ENCODE data around the gene AUTS2.
A peak's percentile ranks its signal among the peaks of the same experiment; 100 is the strongest.

AUTS2 gene

GRCh38 chr7:69661342-69661741, 63.1 kb downstream of the AUTS2 start:
- DNase-seq, result no peak

GRCh38 chr7:69663911-69664832, 65.9 kb downstream of the AUTS2 start:
- no peak for DNase-seq

GRCh38 chr7:69665369-69665768, 67.1 kb downstream of the AUTS2 start:
- DNase-seq, result no peak

GRCh38 chr7:69668339-69668870, 70.1 kb downstream of the AUTS2 start:
- no peak for DNase-seq

- no peak for DNase-seq
These were observed 72.4 kb downstream of the AUTS2 start for GRCh38 chr7:69670701-69671100.

GRCh38 chr7:69673074-69673473, 74.8 kb downstream of the AUTS2 start:
- no peak for DNase-seq

GRCh38 chr7:69674701-69675182, 76.5 kb downstream of the AUTS2 start:
- DNase-seq, result no peak

GRCh38 chr7:69676247-69676646, 78.0 kb downstream of the AUTS2 start:
- DNase-seq, result no peak

GRCh38 chr7:69677054-69677852, 79.0 kb downstream of the AUTS2 start:
- DNase-seq, result no peak

GRCh38 chr7:69677881-69678493, 79.7 kb downstream of the AUTS2 start:
- no peak for DNase-seq

GRCh38 chr7:69678494-69679187, 80.4 kb downstream of the AUTS2 start:
- peak; percentile 22 to 23 for DNase-seq

GRCh38 chr7:69681181-69681580, 82.9 kb downstream of the AUTS2 start:
- peak in 1 of 2 donors; percentile 14 for DNase-seq

- no peak for DNase-seq
These were observed 84.2 kb downstream of the AUTS2 start for GRCh38 chr7:69682518-69682917.

- no peak for DNase-seq
These were observed 84.7 kb downstream of the AUTS2 start for GRCh38 chr7:69683002-69683401.

GRCh38 chr7:69684369-69685292, 86.4 kb downstream of the AUTS2 start:
- DNase-seq, result no peak

GRCh38 chr7:69685293-69685631, 87.0 kb downstream of the AUTS2 start:
- no peak for DNase-seq

GRCh38 chr7:69686366-69686765, 88.1 kb downstream of the AUTS2 start:
- DNase-seq, result peak; percentile 28 to 30

- DNase-seq, result no peak
These were observed 89.6 kb downstream of the AUTS2 start for GRCh38 chr7:69687739-69688433.

GRCh38 chr7:69690329-69690728, 92.1 kb downstream of the AUTS2 start:
- no peak for DNase-seq

GRCh38 chr7:69691327-69691726, 93.1 kb downstream of the AUTS2 start:
- no peak for DNase-seq

- no peak for DNase-seq
These were observed 93.5 kb downstream of the AUTS2 start for GRCh38 chr7:69691734-69692133.

Measured in inflammatory macrophage treated with lipopolysaccharide for 1 hour (primary cell).